ENCODE data around the gene USP9X.
A peak's percentile ranks its signal among the peaks of the same experiment; 100 is the strongest.

The USP9X gene

GRCh38 chrX:41043196-41043595 is 42.0 kb upstream of the USP9X start:
- TF ChIP-seq CTCF (IDR thresholded peaks at IDR 0.05; ENCODE audit: low read depth, low read length) (no peak), EZH2phosphoT487 (IDR thresholded peaks at IDR 0.05; ENCODE audit: low read depth) (no peak)
- H3K27me3 ChIP-seq (ENCODE audit: low read depth, low read length): no peaks in the 10 kb centered on the region
- no peaks in the 10 kb centered on the region for H3K36me3 ChIP-seq (replicated peaks; ENCODE audit: low read depth, low read length)
- H3K79me2 ChIP-seq (ENCODE audit: low read length): no peaks in the 10 kb centered on the region
- H3K4me2 ChIP-seq (ENCODE audit: low read length): no peak overlapping the region
- H3K4me3 ChIP-seq (ENCODE audit: low read length): no peak overlapping the region
- no peak overlapping the region for H3K27ac ChIP-seq (ENCODE audit: low read length)
- H4K20me1 ChIP-seq (ENCODE audit: insufficient read depth, low read length): no peaks in the 10 kb centered on the region
- no peak overlapping the region for H3K9ac ChIP-seq (ENCODE audit: low read length)
- no peaks in the 10 kb centered on the region for H3K9me3 ChIP-seq (ENCODE audit: insufficient read depth, low read length)
- H2AFZ ChIP-seq (ENCODE audit: low read depth, low read length): no peak overlapping the region
- peaks cover 8% of the 10 kb centered on the region; the same call in 1 of the 2 replicates for H3K4me1 ChIP-seq (ENCODE audit: low read length)

- no peaks in the 10 kb centered on the region for H3K27me3 ChIP-seq (ENCODE audit: low read depth, low read length)
- no peak overlapping the region for H3K27ac ChIP-seq (ENCODE audit: low read length)
- H3K79me2 ChIP-seq (ENCODE audit: low read length): no peaks in the 10 kb centered on the region
- peak overlapping the region; percentile 22; the same call in 1 of the 2 replicates for H3K4me2 ChIP-seq (ENCODE audit: low read length)
- H4K20me1 ChIP-seq (ENCODE audit: insufficient read depth, low read length): no peaks in the 10 kb centered on the region
- no peak overlapping the region for H2AFZ ChIP-seq (ENCODE audit: low read depth, low read length)
- H3K36me3 ChIP-seq (replicated peaks; ENCODE audit: low read depth, low read length): no peaks in the 10 kb centered on the region
- H3K9me3 ChIP-seq (ENCODE audit: insufficient read depth, low read length): no peaks in the 10 kb centered on the region
- TF ChIP-seq CTCF (IDR thresholded peaks at IDR 0.05; ENCODE audit: low read depth, low read length) (no peak), EZH2phosphoT487 (IDR thresholded peaks at IDR 0.05; ENCODE audit: low read depth) (no peak)
- H3K4me3 ChIP-seq (ENCODE audit: low read length): no peak overlapping the region
- H3K4me1 ChIP-seq (ENCODE audit: low read length): peaks cover 8% of the 10 kb centered on the region; the same call in 1 of the 2 replicates
- H3K9ac ChIP-seq (ENCODE audit: low read length): no peak overlapping the region
Observed at GRCh38 chrX:41043674-41044345, 41.4 kb upstream of the USP9X start.

GRCh38 chrX:41045960-41046567 is 39.2 kb upstream of the USP9X start:
- no peak overlapping the region for H3K4me2 ChIP-seq (ENCODE audit: low read length)
- no peaks in the 10 kb centered on the region for H4K20me1 ChIP-seq (ENCODE audit: insufficient read depth, low read length)
- H3K4me3 ChIP-seq (ENCODE audit: low read length): no peak overlapping the region
- no peak for TF ChIP-seq CTCF (IDR thresholded peaks at IDR 0.05; ENCODE audit: low read depth, low read length)
- TF ChIP-seq EZH2phosphoT487 (IDR thresholded peaks at IDR 0.05; ENCODE audit: low read depth): no peak
- no peaks in the 10 kb centered on the region for H3K27me3 ChIP-seq (ENCODE audit: low read depth, low read length)
- no peaks in the 10 kb centered on the region for H3K9me3 ChIP-seq (ENCODE audit: insufficient read depth, low read length)
- H3K9ac ChIP-seq (ENCODE audit: low read length): no peak overlapping the region
- H3K4me1 ChIP-seq (ENCODE audit: low read length): peaks cover 8% of the 10 kb centered on the region; the same call in 1 of the 2 replicates
- no peaks in the 10 kb centered on the region for H3K36me3 ChIP-seq (replicated peaks; ENCODE audit: low read depth, low read length)
- H2AFZ ChIP-seq (ENCODE audit: low read depth, low read length): no peak overlapping the region
- H3K79me2 ChIP-seq (ENCODE audit: low read length): no peaks in the 10 kb centered on the region
- no peak overlapping the region for H3K27ac ChIP-seq (ENCODE audit: low read length)

GRCh38 chrX:41047878-41048534 is 37.2 kb upstream of the USP9X start:
- Histone ChIP-seq H3K4me1 (ENCODE audit: low read length) (peaks cover 8% of the 10 kb centered on the region; the same call in 1 of the 2 replicates), H3K4me2 (ENCODE audit: low read length) (no peak overlapping the region), H3K9me3 (ENCODE audit: insufficient read depth, low read length) (no peaks in the 10 kb centered on the region), H2AFZ (ENCODE audit: low read depth, low read length) (no peak overlapping the region; the same call in 1 of the 2 replicates), H3K79me2 (ENCODE audit: low read length) (no peaks in the 10 kb centered on the region), H3K36me3 (replicated peaks; ENCODE audit: low read depth, low read length) (no peaks in the 10 kb centered on the region), H3K4me3 (ENCODE audit: low read length) (no peak overlapping the region), H4K20me1 (ENCODE audit: insufficient read depth, low read length) (no peaks in the 10 kb centered on the region), H3K27me3 (ENCODE audit: low read depth, low read length) (no peaks in the 10 kb centered on the region), H3K9ac (ENCODE audit: low read length) (no peak overlapping the region), H3K27ac (ENCODE audit: low read length) (no peak overlapping the region)
- TF ChIP-seq EZH2phosphoT487 (IDR thresholded peaks at IDR 0.05; ENCODE audit: low read depth) (no peak), CTCF (IDR thresholded peaks at IDR 0.05; ENCODE audit: low read depth, low read length) (no peak)
